GM10847 (cell line): Measurements from ENCODE around the gene ZNF32.

Experiments
- POLR2A ChIP-seq: IDR thresholded peaks from 2 replicates; pipeline ENCODE4 v1.6.1; 2011; ENCODE audit not compliant: insufficient read length; ENCODE audit errors: extremely low read depth

ZNF32 gene

GRCh38 chr10:43648398-43649184, at the start of gene ZNF32:
TSS of gene ZNF32 (minus strand) at chr10:43648881. CDS start at chr10:43646133, 2,748 bp downstream.
- no peak for TF ChIP-seq POLR2A

GRCh38 chr10:43698156-43698555, 49.5 kb upstream of the ZNF32 start:
- no peak for TF ChIP-seq POLR2A

- TF ChIP-seq POLR2A, result no peak
Observed at GRCh38 chr10:43696909-43697483, 48.3 kb upstream of the ZNF32 start.

GRCh38 chr10:43695730-43696129, 47.0 kb upstream of the ZNF32 start:
- no peak for TF ChIP-seq POLR2A

- TF ChIP-seq POLR2A, result no peak
Observed at GRCh38 chr10:43695321-43695720, 46.6 kb upstream of the ZNF32 start.

GRCh38 chr10:43694526-43694925, 45.8 kb upstream of the ZNF32 start:
- no peak for TF ChIP-seq POLR2A

- TF ChIP-seq POLR2A, result no peak
Observed at GRCh38 chr10:43693602-43694001, 44.9 kb upstream of the ZNF32 start.

- no peak for TF ChIP-seq POLR2A
Observed at GRCh38 chr10:43692051-43692825, 43.6 kb upstream of the ZNF32 start.

- no peak for TF ChIP-seq POLR2A
Observed at GRCh38 chr10:43691485-43691884, 42.8 kb upstream of the ZNF32 start.

GRCh38 chr10:43689955-43690771, 41.5 kb upstream of the ZNF32 start:
- no peak for TF ChIP-seq POLR2A

- TF ChIP-seq POLR2A, result no peak
Observed at GRCh38 chr10:43689618-43689954, 40.9 kb upstream of the ZNF32 start.

GRCh38 chr10:43689007-43689491, 40.4 kb upstream of the ZNF32 start:
- no peak for TF ChIP-seq POLR2A

GRCh38 chr10:43688348-43688892, 39.7 kb upstream of the ZNF32 start:
- TF ChIP-seq POLR2A, result no peak

- TF ChIP-seq POLR2A, result no peak
Observed at GRCh38 chr10:43687373-43687772, 38.7 kb upstream of the ZNF32 start.

- no peak for TF ChIP-seq POLR2A
Observed at GRCh38 chr10:43686414-43686813, 37.7 kb upstream of the ZNF32 start.

- no peak for TF ChIP-seq POLR2A
Observed at GRCh38 chr10:43685744-43686143, 37.1 kb upstream of the ZNF32 start.

- no peak for TF ChIP-seq POLR2A
Observed at GRCh38 chr10:43684292-43684559, 35.5 kb upstream of the ZNF32 start.
